Kidney (tissue), 22 donors: ENCODE results near the gene GARIN3. TPM values are rescaled to one million over a fixed set of nuclear protein-coding genes. Genes with fewer than 3 reads are reported as not detected.

Experiments used
- DNase-seq, 5 donors: peaks; one replicate each; pipeline ENCODE4 v3.0.0-alpha.2; 2013 to 2020
- FAIRE-seq: peaks from 2 replicates; lab custom pipeline; 2012; peaks lifted over from hg19 to GRCh38; lab: Jason Lieb, UNC
- H3K27ac ChIP-seq, 2 donors: one replicate each; pipeline ENCODE4 v1.7.0; 2013; ENCODE audit warnings: low read depth in 2 of 2, low read length in 2 of 2, inconsistent platforms in 1 of 2
- H3K27me3 ChIP-seq: one replicate; pipeline ENCODE4 v1.7.1; 2013; ENCODE audit warnings: low read length, inconsistent platforms; ENCODE audit not compliant: control insufficient read depth, insufficient read depth
- H3K36me3 ChIP-seq, 3 donors: one replicate each; pipeline versions ENCODE4 v1.7.0 to v1.7.1; 2013; ENCODE audit warnings: low read length in 3 of 3, control low read depth in 1 of 3, inconsistent platforms in 1 of 3; ENCODE audit not compliant: insufficient read depth in 3 of 3, control insufficient read depth in 2 of 3
- H3K4me1 ChIP-seq, 3 donors: one replicate each; pipeline versions ENCODE4 v1.7.0 to v1.7.1; 2013; ENCODE audit warnings: low read length in 3 of 3, inconsistent platforms in 1 of 3, low read depth in 1 of 3; ENCODE audit not compliant: control insufficient read depth in 2 of 3, insufficient read depth in 2 of 3
- H3K4me3 ChIP-seq, 3 donors: one replicate each; pipeline versions ENCODE4 v1.7.0 to v1.8.1; 2013; ENCODE audit warnings: low read length in 3 of 3, control low read depth in 1 of 3, inconsistent platforms in 1 of 3
- H3K9ac ChIP-seq, 3 donors: one replicate each; pipeline versions ENCODE4 v1.7.0 to v1.7.1; 2013; ENCODE audit warnings: low read length in 3 of 3, control low read depth in 1 of 3, inconsistent platforms in 1 of 3
- H3K9me3 ChIP-seq, 3 donors: one replicate each; pipeline versions ENCODE4 v1.7.0 to v1.7.1; 2013; ENCODE audit warnings: low read length in 3 of 3, control low read depth in 1 of 3, inconsistent platforms in 1 of 3; ENCODE audit not compliant: control insufficient read depth in 2 of 3, insufficient read depth in 1 of 3
- intact Hi-C: fragments of 100-400 bp; cut with DNase I; formaldehyde crosslinking; loops from one replicate; pipeline ENCODE4 v1.11.1; 2022
- long read RNA-seq, 10 donors: library from polyadenylated mRNA in 1 of 10; unstranded in 1 of 10; transcript quantifications; one replicate each; pipeline ENCODE4 v2.0.0 and lab custom pipeline, GENCODE V29; 2021 to 2026
- polyA plus RNA-seq: library from polyadenylated mRNA; stranded (reverse); fragments of 350-450 nt; fragmentation: Illumina TruSeq; extraction: RNeasy Lipid Tissue Mini Kit (QIAGEN cat#74804); gene quantifications from one replicate; pipeline ENCODE4 v1.2.3, GENCODE V29; 2014; ENCODE audit warnings: low read depth, low replicate concordance; ENCODE audit not compliant: insufficient read depth
- total RNA-seq: library from RNA; stranded (reverse); fragmentation: NEBNext Ultra II Directional; extraction: Animal tissue kit (Norgen Biotek cat#: 25700); gene quantifications from one replicate; pipeline ENCODE4 v1.2.1, GENCODE V29; 2021
- TF ChIP-seq, protein P1 (sequence below): IDR thresholded peaks from 3 replicates; pipeline ENCODE4 v1.5.1; 2012; ENCODE audit warnings: mild to moderate bottlenecking, moderate library complexity, borderline replicate concordance; ENCODE audit not compliant: insufficient read depth; ENCODE audit errors: extremely low read depth
- donor health status: control.
- donor health status: control.
- donor health status: control.
- donor health status: control.
- donor health status: control.
- donor health status: DM: yes; HTN: yes; CAD: no.
- donor health status: Normal renal cell carcinoma (clear cell type).

Gene GARIN3
- total RNA-seq (not detected), polyA plus RNA-seq (not detected)
- long read RNA-seq, donor 1 = 0 reads
- long read RNA-seq, donor 2 = 0 reads
- long read RNA-seq, donor 3 = 0 reads
- long read RNA-seq, donor 4 = 0 reads
- long read RNA-seq, donor 5 = 0 reads
- long read RNA-seq, donor 6 = 0 reads
- long read RNA-seq, donor 7 = 0 reads
- long read RNA-seq, donor 8 = 0 reads
- long read RNA-seq, donor 9 = 0 reads
- long read RNA-seq, donor 10 = 0 reads

DNA sequence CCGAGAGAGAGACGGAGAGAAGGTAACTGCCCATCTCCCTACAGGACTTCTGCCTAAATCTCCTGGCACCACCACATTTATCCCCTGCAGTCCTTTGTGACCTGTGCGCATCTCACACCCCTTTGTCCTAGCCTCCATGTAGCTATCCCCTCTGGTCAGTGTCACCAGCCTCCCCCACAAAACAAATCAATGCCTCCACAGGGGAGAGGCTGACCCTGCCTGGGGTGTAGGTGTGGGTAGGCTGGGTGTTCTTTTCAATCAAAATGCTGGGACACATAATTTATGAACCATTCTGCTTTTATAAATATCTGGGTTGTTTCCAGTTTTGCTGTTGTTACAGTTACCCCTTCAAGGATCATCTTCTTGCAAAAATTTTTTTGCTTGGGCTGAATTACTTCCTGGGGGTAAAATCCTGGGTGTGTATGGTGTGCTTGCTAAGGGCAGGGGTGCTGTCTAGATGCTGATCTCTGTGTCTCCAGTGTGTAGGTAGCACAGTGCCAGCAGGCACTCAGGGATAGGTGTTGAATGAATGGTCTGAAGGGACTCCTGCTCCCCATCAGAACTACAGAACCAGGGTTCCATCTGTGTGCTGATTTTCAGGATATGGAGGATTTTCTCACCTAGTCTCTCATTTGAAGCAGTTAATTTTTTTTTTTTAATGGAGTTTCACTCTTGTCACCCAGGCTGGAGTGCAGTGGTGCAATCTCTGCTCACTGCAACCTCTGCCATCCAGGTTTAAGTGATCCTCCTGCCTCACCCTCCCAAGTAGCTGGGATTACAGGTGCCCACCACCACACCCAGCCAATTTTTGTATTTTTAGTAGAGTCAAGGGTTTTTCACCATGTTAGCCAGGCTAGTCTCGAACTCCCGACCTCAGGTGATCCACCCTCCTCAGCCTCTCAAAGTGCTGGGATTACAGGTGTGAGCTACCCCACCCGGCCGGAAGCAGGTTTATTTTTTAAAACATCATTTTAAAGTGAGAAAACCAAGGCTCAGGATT lies at the start of gene GARIN3:
Gene GARIN3, minus strand, starts transcription at position 51 of the 1,000 bp plus-strand sequence. CDS start 96 bp downstream, outside the sequence.
- Histone ChIP-seq H3K36me3 (no peaks in the 10 kb centered on the region), H3K27ac (no peak within 1 kb of the TSS), H3K9me3 (no peaks in the 10 kb centered on the region), H3K27me3 (no peaks in the 10 kb centered on the region), H3K9ac (no peak within 1 kb of the TSS), H3K4me3 (no peak within 1 kb of the TSS), H3K4me1 (no peaks in the 10 kb centered on the region)
- DNase-seq = no peak
- intact Hi-C loops = no loop called here
- TF ChIP-seq, protein P1, sequence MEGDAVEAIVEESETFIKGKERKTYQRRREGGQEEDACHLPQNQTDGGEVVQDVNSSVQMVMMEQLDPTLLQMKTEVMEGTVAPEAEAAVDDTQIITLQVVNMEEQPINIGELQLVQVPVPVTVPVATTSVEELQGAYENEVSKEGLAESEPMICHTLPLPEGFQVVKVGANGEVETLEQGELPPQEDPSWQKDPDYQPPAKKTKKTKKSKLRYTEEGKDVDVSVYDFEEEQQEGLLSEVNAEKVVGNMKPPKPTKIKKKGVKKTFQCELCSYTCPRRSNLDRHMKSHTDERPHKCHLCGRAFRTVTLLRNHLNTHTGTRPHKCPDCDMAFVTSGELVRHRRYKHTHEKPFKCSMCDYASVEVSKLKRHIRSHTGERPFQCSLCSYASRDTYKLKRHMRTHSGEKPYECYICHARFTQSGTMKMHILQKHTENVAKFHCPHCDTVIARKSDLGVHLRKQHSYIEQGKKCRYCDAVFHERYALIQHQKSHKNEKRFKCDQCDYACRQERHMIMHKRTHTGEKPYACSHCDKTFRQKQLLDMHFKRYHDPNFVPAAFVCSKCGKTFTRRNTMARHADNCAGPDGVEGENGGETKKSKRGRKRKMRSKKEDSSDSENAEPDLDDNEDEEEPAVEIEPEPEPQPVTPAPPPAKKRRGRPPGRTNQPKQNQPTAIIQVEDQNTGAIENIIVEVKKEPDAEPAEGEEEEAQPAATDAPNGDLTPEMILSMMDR = no peak
- FAIRE-seq = no peak

DNA sequence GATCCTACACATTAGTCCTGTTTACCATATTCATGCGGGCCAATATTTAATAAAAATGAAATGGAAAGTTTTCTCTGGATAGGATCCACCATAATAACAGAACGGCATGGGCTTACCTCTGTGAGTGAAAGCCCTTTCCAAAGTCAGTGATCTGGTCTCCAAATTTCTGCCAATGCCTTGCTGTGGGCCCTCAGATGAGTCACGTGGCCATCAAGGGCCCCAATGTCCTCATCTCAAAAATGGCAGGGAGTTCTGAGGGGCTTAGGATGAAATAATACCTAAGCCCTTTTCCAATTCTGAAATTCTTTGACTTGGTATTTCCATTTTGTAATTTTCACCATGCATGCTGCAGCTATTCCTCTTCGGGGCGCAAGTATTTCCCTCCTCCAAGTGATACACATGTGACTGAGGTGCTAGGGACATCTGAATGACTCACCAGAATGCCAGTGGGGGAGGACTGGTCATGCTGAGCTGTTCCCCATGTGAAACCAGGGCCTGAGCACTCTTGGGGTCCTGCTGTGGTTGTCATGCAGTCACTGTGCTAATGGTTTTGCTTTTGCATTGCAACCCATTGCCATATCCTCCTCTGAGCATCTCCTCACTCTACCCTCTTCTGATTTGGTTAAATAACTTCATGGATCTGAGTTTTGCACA lies 49.6 kb upstream of the GARIN3 start:
- Histone ChIP-seq H3K4me3 (no peak overlapping the region), H3K9ac (no peak overlapping the region), H3K36me3 (no peaks in the 10 kb centered on the region), H3K4me1 (no peaks in the 10 kb centered on the region), H3K27me3 (no peaks in the 10 kb centered on the region), H3K27ac (no peak overlapping the region), H3K9me3 (no peaks in the 10 kb centered on the region)
- intact Hi-C loops = no loop called here
- no peak for DNase-seq
- TF ChIP-seq, protein P1 = no peak
- no peak for FAIRE-seq

DNA sequence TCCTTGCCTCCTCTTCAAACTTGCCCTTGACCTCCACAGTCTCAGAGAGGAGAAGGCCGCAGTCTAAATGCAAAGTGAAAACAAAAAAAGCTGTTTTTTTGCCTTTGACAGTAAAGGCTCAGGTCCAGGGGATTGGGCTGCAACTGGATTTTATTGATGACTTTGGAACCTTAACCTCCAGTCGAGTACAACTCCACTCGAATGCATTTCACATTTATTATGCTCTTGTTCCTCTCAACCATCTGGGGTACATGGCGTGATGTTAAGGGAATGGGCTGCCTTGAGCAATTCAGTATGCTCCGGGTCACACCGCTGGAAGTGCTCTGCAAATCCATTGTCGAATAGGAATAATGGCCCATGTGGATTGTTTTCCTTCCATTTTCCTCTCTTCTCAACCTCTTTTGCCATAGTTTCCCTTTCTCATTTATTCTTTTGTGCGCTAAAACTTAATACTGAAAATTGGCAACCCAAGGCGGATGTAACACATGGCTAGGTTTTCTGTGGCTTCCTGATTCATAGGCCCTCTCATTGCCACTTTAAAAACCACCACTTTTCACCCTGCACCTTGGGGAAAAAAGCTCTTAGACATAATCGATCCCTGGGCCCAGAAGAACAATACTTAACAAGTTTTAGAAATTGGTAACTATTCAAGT lies 48.9 kb upstream of the GARIN3 start:
- no peaks in the 10 kb centered on the region for H3K36me3 ChIP-seq
- H3K4me3 ChIP-seq = no peak overlapping the region
- H3K27me3 ChIP-seq = no peaks in the 10 kb centered on the region
- H3K27ac ChIP-seq = no peak overlapping the region
- intact Hi-C loops = no loop called here
- H3K4me1 ChIP-seq = no peaks in the 10 kb centered on the region
- TF ChIP-seq, protein P1 = no peak
- H3K9ac ChIP-seq = no peak overlapping the region
- FAIRE-seq (no peak), DNase-seq (peak in 2 of 5 donors; percentile 5 to 40)
- no peaks in the 10 kb centered on the region for H3K9me3 ChIP-seq
